IMR-90 (cell line): ENCODE results near the gene NFIA. TPM values are rescaled to one million over a fixed set of nuclear protein-coding genes. Genes with fewer than 3 reads are reported as not detected.

Experiments used
- ATAC-seq: fragments of 200-7000 bp; cut with Tn5 transposase; 2 replicates; pipeline ENCODE4 v1.9.1; 2020; ENCODE audit warnings: low read depth, mild to moderate bottlenecking, moderate library complexity
- BruUV-seq: library from RNA; stranded (reverse); fragments of 400-500 nt; replicated peaks from 2 replicates; lab custom pipeline; 2021; lab: Mats Ljungman, UMichigan
- CTCF ChIA-PET: fragments of 300-600 bp; formaldehyde crosslinking; extraction: SDS; loops from one replicate; lab custom pipeline; 2021; ENCODE audit warnings: antibody characterized with exemption; lab: Yijun Ruan, JAX
- POLR2A ChIA-PET: fragments of 300-600 bp; sonication (Branson Sonifier 250); formaldehyde crosslinking; loops from one replicate; lab custom pipeline; 2022; ENCODE audit warnings: antibody characterized with exemption; ENCODE audit not compliant: unreplicated experiment; lab: Charles Lee
- DNase-seq: peaks from one replicate; pipeline ENCODE4 v3.0.0; 2013
- H2AFZ ChIP-seq: replicated peaks from 2 replicates; pipeline ENCODE3; 2013; ENCODE audit warnings: low read length, mild to moderate bottlenecking; ENCODE audit not compliant: poor library complexity
- H2AK5ac ChIP-seq: 2 replicates; pipeline ENCODE4 v1.6.1; 2013; ENCODE audit warnings: low read depth, low read length, inconsistent platforms
- H2AK9ac ChIP-seq: replicated peaks from 2 replicates; pipeline ENCODE3; 2013; ENCODE audit warnings: mild to moderate bottlenecking, low read depth, low read length, moderate library complexity; ENCODE audit not compliant: poor library complexity
- H2BK120ac ChIP-seq: 2 replicates; pipeline ENCODE4 v1.6.1; 2013; ENCODE audit warnings: low read depth, low read length, inconsistent platforms
- H2BK15ac ChIP-seq: 3 replicates; pipeline ENCODE4 v1.6.1; 2013; ENCODE audit warnings: low read depth, low read length, inconsistent platforms
- H2BK20ac ChIP-seq: 2 replicates; pipeline ENCODE4 v1.6.1; 2013; ENCODE audit warnings: low read depth, mild to moderate bottlenecking, inconsistent platforms, low read length, moderate library complexity
- H2BK5ac ChIP-seq: 2 replicates; pipeline ENCODE4 v1.6.1; 2013; ENCODE audit warnings: mild to moderate bottlenecking, low read depth, low read length, inconsistent platforms; ENCODE audit not compliant: poor library complexity, severe bottlenecking
- H3K14ac ChIP-seq: replicated peaks from 2 replicates; pipeline ENCODE4 v1.6.1; 2013; ENCODE audit warnings: low read depth, low read length, inconsistent platforms
- H3K18ac ChIP-seq: 2 replicates; pipeline ENCODE4 v1.6.1; 2013; ENCODE audit warnings: low read depth, low read length, control low read depth
- H3K23ac ChIP-seq: 2 replicates; pipeline ENCODE4 v1.6.1; 2013; ENCODE audit warnings: low read depth, low read length, inconsistent platforms
- H3K27ac ChIP-seq: 2 replicates; pipeline ENCODE4 v1.5.1; 2013; ENCODE audit warnings: mild to moderate bottlenecking, control low read depth, low read length; ENCODE audit not compliant: insufficient read depth
- H3K27me3 ChIP-seq: 2 replicates; pipeline ENCODE4 v1.6.1; 2013; ENCODE audit warnings: low read length; ENCODE audit not compliant: control insufficient read depth, insufficient read depth
- H3K36me3 ChIP-seq: 2 replicates; pipeline ENCODE4 v1.6.1; 2013; ENCODE audit warnings: low read length, mixed read lengths; ENCODE audit not compliant: control insufficient read depth, insufficient read depth
- H3K4ac ChIP-seq: 2 replicates; pipeline ENCODE4 v1.6.1; 2013; ENCODE audit warnings: low read depth, low read length, inconsistent platforms
- H3K4me1 ChIP-seq: 2 replicates; pipeline ENCODE4 v1.6.1; 2013; ENCODE audit warnings: low read length, mixed read lengths; ENCODE audit not compliant: control insufficient read depth, insufficient read depth
- H3K4me2 ChIP-seq: 2 replicates; pipeline ENCODE4 v1.6.1; 2013; ENCODE audit warnings: low read depth, mild to moderate bottlenecking, control low read depth, low read length, moderate library complexity
- H3K4me3 ChIP-seq: 2 replicates; pipeline ENCODE4 v1.5.1; 2013; ENCODE audit warnings: low read depth, mild to moderate bottlenecking, control low read depth, low read length, moderate library complexity; ENCODE audit not compliant: insufficient read depth
- H3K56ac ChIP-seq: 2 replicates; pipeline ENCODE4 v1.6.1; 2013; ENCODE audit warnings: low read length, inconsistent platforms; ENCODE audit not compliant: insufficient read depth; ENCODE audit errors: extremely low read depth
- H3K79me1 ChIP-seq, 2 experiments: 2 replicates each; pipeline ENCODE4 v1.6.1; 2013; ENCODE audit warnings: low read length in 2 of 2, inconsistent platforms in 1 of 2, low read depth in 1 of 2
- H3K9ac ChIP-seq: 2 replicates; pipeline ENCODE4 v1.6.1; 2013; ENCODE audit warnings: low read depth, low read length, control low read depth
- H3K9me1 ChIP-seq: 2 replicates; pipeline ENCODE4 v1.6.1; 2013; ENCODE audit warnings: low read length, inconsistent platforms; ENCODE audit not compliant: insufficient read depth
- H3K9me3 ChIP-seq: 2 replicates; pipeline ENCODE4 v1.6.1; 2013; ENCODE audit warnings: low read length; ENCODE audit not compliant: control insufficient read depth, insufficient read depth
- H4K20me1 ChIP-seq: 2 replicates; pipeline ENCODE4 v1.6.1; 2013; ENCODE audit warnings: low read length, inconsistent platforms; ENCODE audit not compliant: insufficient read depth
- H4K5ac ChIP-seq: 2 replicates; pipeline ENCODE4 v1.6.1; 2013; ENCODE audit warnings: mild to moderate bottlenecking, low read depth, low read length, control low read depth
- H4K8ac ChIP-seq, 2 experiments: 2 replicates each; pipeline ENCODE4 v1.6.1; 2013; ENCODE audit warnings: low read depth in 2 of 2, low read length in 2 of 2, control low read depth in 1 of 2, inconsistent platforms in 1 of 2
- H4K91ac ChIP-seq: 2 replicates; pipeline ENCODE4 v1.6.1; 2013; ENCODE audit warnings: low read depth, low read length, inconsistent platforms; ENCODE audit not compliant: insufficient read depth
- BHLHE40 ChIP-seq: fragments of 150-350 bp; IDR thresholded peaks from 2 replicates; pipeline ENCODE4 v1.6.1; 2016; ENCODE audit warnings: mild to moderate bottlenecking, low read depth, low read length
- CEBPB ChIP-seq: IDR thresholded peaks from 2 replicates; pipeline ENCODE4 v1.6.1; 2012; ENCODE audit warnings: low read depth, low read length, improper control_type of control experiment
- MAFK ChIP-seq: IDR thresholded peaks from 2 replicates; pipeline ENCODE4 v1.6.1; 2012; ENCODE audit warnings: low read depth, low read length, improper control_type of control experiment
- MAZ ChIP-seq: IDR thresholded peaks from 2 replicates; pipeline ENCODE4 v1.6.1; 2012; ENCODE audit warnings: low read depth, mild to moderate bottlenecking, low read length, improper control_type of control experiment, moderate library complexity, borderline replicate concordance
- MXI1 ChIP-seq: IDR thresholded peaks from 2 replicates; pipeline ENCODE4 v1.6.1; 2012; ENCODE audit warnings: low read depth, mild to moderate bottlenecking, low read length, moderate library complexity, borderline replicate concordance
- RAD21 ChIP-seq: IDR thresholded peaks from 2 replicates; pipeline ENCODE4 v1.6.1; 2012; ENCODE audit warnings: low read length, improper control_type of control experiment
- RCOR1 ChIP-seq: IDR thresholded peaks from 2 replicates; pipeline ENCODE4 v1.6.1; 2012; ENCODE audit warnings: mild to moderate bottlenecking, low read length, improper control_type of control experiment; ENCODE audit not compliant: insufficient replicate concordance
- WGBS, 2 experiments: methylation state at CpG; one replicate each; pipeline versions ENCODE4 v1.1.5 to v1.1.7; 2013; ENCODE audit warnings: missing lambda C conversion rate in 2 of 2; ENCODE audit not compliant: insufficient read length in 1 of 2; ENCODE audit errors: extremely low coverage in 2 of 2; 5-methylcytosine and 5-hydroxymethylcytosine counted together
- dilution Hi-C: fragments of 300-500 bp; cut with HindIII; formaldehyde crosslinking; loops from one replicate; pipeline ENCODE4 v1.14.3; 2018; ENCODE audit warnings: low sequenced_read_pairs; ENCODE audit not compliant: unreplicated experiment
- in situ Hi-C: fragments of 300-500 bp; cut with MboI; formaldehyde crosslinking; loops from 3 replicates; pipeline ENCODE4 v1.14.3; 2019; ENCODE audit warnings: low sequenced_read_pairs, inconsistent platforms, mixed read lengths
- intact Hi-C: fragments of 100-400 bp; cut with micrococcal nuclease; formaldehyde crosslinking; loops from 2 replicates; pipeline ENCODE4 v1.10.0; 2022
- polyA plus RNA-seq, 3 experiments: library from polyadenylated mRNA; depleted of rRNA; stranded (reverse); fragments of >200 nt; gene quantifications; 2 replicates each; pipeline ENCODE4 v1.2.3, GENCODE V29; 2012; ENCODE audit warnings: low replicate concordance in 1 of 3
- total RNA-seq: library from RNA; depleted of rRNA; stranded (reverse); fragments of >200 nt; gene quantifications from 2 replicates; pipeline ENCODE4 v1.2.3, GENCODE V29; 2012
- TF ChIP-seq, protein P1 (sequence below): conservative IDR thresholded peaks from 2 replicates; pipeline ENCODE4 v1.5.1; 2012; ENCODE audit warnings: mild to moderate bottlenecking, low read depth, low read length, improper control_type of control experiment

The NFIA gene
- total and polyA plus RNA-seq, 2 of the 4 experiments (the other 2 are of a cell fraction), result 1.6 to 2.2 TPM

DNA sequence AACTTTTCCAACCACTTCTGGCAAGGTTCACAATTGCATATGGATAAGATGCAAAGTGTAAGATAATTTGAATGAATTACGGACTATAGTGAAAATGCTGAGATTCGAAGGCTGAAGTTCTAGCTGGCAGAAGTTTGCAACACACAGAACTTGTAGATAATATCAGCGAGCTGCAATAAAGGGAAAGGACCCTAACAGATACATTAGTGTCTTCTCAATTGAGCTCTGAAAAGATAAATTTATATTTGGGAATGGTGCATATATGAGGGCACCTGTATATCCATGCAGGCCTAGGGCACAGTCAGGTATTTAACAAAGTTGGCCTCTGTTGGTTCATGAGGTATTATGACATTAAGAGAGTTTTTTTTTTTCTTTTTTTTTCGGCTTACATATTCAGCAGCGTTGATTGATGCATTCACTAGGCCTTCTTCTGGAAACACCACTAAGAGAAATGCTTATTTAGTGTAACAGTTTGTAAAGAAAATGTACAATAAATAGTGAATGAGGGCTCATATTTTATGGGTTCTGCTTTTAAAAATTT lies 2.2 kb downstream of the NFIA start:
- no peak overlapping the region for H2AK9ac ChIP-seq
- H3K18ac ChIP-seq, result no peak overlapping the region
- ChIA-PET CTCF (no interaction called here), POLR2A (no interaction called here)
- no peak overlapping the region for H2BK120ac ChIP-seq
- no peak overlapping the region for H4K8ac ChIP-seq
- no peak overlapping the region for H2BK5ac ChIP-seq
- no peak overlapping the region for H2AFZ ChIP-seq
- H3K4me2 ChIP-seq, result no peak overlapping the region
- H2AK5ac ChIP-seq, result no peak overlapping the region
- no CpG with 5 or more reads among the region's 5 CpGs for WGBS, 2 experiments
- no peaks in the 10 kb centered on the region for H3K27me3 ChIP-seq
- no peak overlapping the region for H4K5ac ChIP-seq
- no peaks in the 10 kb centered on the region for H3K9me1 ChIP-seq
- H3K9me3 ChIP-seq, result no peaks in the 10 kb centered on the region
- no peak overlapping the region for H3K4ac ChIP-seq
- BruUV-seq, result no TSS peak
- no peaks in the 10 kb centered on the region for H3K4me1 ChIP-seq
- TF ChIP-seq, protein P1, sequence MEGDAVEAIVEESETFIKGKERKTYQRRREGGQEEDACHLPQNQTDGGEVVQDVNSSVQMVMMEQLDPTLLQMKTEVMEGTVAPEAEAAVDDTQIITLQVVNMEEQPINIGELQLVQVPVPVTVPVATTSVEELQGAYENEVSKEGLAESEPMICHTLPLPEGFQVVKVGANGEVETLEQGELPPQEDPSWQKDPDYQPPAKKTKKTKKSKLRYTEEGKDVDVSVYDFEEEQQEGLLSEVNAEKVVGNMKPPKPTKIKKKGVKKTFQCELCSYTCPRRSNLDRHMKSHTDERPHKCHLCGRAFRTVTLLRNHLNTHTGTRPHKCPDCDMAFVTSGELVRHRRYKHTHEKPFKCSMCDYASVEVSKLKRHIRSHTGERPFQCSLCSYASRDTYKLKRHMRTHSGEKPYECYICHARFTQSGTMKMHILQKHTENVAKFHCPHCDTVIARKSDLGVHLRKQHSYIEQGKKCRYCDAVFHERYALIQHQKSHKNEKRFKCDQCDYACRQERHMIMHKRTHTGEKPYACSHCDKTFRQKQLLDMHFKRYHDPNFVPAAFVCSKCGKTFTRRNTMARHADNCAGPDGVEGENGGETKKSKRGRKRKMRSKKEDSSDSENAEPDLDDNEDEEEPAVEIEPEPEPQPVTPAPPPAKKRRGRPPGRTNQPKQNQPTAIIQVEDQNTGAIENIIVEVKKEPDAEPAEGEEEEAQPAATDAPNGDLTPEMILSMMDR, result no peak
- TF ChIP-seq MXI1, result no peak
- TF ChIP-seq MAZ, result no peak
- no peak for TF ChIP-seq RAD21
- TF ChIP-seq MAFK, result no peak
- no peak for TF ChIP-seq BHLHE40
- no peak for TF ChIP-seq CEBPB
- TF ChIP-seq RCOR1, result no peak
- no peak overlapping the region for H2BK20ac ChIP-seq
- in situ Hi-C loops, result no loop called here
- no peaks in the 10 kb centered on the region for H4K20me1 ChIP-seq
- intact Hi-C loops, result loop anchor here (2.0 kb wide), 2 partner anchors 14 to 98 kb away; no protein-coding TSS in a partner anchor
- no peak overlapping the region for H3K9ac ChIP-seq
- no peak for DNase-seq
- no peak overlapping the region for H3K14ac ChIP-seq
- no peak overlapping the region for H3K56ac ChIP-seq
- ATAC-seq, result no peak
- H3K23ac ChIP-seq, result no peak overlapping the region
- no peaks in the 10 kb centered on the region for H3K79me1 ChIP-seq
- no peak overlapping the region for H4K91ac ChIP-seq
- no peak overlapping the region for H3K27ac ChIP-seq
- dilution Hi-C loops, result no loop called here
- H2BK15ac ChIP-seq, result no peak overlapping the region
- H3K36me3 ChIP-seq, result peaks cover 6% of the 10 kb centered on the region; the same call in 1 of the 2 replicates
- no peak overlapping the region for H3K4me3 ChIP-seq
